ENCODE measurements around the gene TFF3. TPM values are rescaled to one million over a fixed set of nuclear protein-coding genes. Genes with fewer than 3 reads are reported as not detected.
A peak's percentile ranks its signal among the peaks of the same experiment; 100 is the strongest.

TFF3 gene
- total RNA-seq, 2 donors from 2014 or later, result not detected

DNA sequence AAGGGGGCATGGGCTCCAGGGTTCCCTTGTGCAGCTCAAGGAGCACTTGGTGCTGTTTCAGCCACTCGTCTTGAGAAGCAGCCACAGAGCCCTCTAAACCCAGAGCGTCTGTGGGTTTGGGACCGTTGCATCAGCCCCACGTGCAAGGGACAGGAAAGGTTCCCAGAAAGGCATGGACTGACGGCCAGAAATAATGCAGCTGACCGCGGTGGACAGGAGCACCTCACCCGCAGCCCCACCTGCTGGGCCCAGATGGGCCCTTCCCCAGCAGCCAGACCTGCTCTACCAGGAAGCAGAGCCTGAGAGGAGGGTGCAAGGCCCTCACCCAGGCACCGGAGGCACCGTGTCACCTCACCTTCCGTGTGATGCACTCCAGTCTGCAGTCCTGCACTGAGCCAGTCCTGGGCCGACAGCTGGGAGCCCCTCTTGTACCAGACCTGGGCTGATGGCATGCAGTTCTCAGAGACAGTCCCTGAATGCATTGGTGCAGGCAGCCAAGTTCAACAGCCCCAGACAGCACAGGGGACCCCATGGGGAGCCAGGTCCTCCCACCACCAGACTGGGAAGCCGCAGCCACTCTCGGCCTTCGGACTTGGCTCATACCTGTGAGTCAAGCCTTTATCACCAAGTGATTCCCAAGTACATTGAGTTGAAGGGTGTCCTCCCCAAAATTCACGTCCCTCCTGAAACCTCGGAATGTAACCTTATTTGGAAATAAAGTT is 4.8 kb upstream of the TFF3 start:
- Mint-ChIP-seq H3K27me3 (peaks cover 4% of the 10 kb centered on the region), H3K36me3 (ENCODE audit: low read depth) (no peaks in the 10 kb centered on the region), H3K4me3 (no peak overlapping the region), H3K9me3 (no peaks in the 10 kb centered on the region), H3K4me1 (no peaks in the 10 kb centered on the region), H3K27ac (no peak overlapping the region)
- no peak for ATAC-seq (replicated peaks)

DNA sequence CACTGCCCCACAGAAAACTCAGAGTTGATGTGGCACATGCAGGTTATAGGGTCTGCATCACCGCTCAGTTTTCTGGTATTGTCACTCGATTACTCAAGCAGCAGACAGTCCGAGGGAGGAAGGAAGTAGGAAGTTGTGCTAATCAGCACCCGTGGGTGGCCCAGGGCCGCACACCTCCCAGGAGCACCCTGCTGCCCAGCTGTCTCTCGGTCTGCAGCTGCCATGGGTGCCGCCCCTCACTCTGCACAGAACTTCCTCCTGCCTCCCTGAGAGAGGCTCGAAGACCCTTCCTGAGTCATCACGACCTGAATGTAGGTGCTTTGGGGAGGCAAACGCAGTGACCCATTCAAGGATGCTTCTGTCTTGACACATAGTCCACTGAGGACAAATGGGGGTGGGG is 4.2 kb upstream of the TFF3 start:
- H3K27me3 Mint-ChIP-seq, result peaks cover 4% of the 10 kb centered on the region
- H3K36me3 Mint-ChIP-seq (ENCODE audit: low read depth), result no peaks in the 10 kb centered on the region
- H3K4me3 Mint-ChIP-seq, result no peak overlapping the region
- H3K27ac Mint-ChIP-seq, result no peak overlapping the region
- H3K9me3 Mint-ChIP-seq, result no peaks in the 10 kb centered on the region
- ATAC-seq (replicated peaks), result peak; percentile 37
- no peaks in the 10 kb centered on the region for H3K4me1 Mint-ChIP-seq

DNA sequence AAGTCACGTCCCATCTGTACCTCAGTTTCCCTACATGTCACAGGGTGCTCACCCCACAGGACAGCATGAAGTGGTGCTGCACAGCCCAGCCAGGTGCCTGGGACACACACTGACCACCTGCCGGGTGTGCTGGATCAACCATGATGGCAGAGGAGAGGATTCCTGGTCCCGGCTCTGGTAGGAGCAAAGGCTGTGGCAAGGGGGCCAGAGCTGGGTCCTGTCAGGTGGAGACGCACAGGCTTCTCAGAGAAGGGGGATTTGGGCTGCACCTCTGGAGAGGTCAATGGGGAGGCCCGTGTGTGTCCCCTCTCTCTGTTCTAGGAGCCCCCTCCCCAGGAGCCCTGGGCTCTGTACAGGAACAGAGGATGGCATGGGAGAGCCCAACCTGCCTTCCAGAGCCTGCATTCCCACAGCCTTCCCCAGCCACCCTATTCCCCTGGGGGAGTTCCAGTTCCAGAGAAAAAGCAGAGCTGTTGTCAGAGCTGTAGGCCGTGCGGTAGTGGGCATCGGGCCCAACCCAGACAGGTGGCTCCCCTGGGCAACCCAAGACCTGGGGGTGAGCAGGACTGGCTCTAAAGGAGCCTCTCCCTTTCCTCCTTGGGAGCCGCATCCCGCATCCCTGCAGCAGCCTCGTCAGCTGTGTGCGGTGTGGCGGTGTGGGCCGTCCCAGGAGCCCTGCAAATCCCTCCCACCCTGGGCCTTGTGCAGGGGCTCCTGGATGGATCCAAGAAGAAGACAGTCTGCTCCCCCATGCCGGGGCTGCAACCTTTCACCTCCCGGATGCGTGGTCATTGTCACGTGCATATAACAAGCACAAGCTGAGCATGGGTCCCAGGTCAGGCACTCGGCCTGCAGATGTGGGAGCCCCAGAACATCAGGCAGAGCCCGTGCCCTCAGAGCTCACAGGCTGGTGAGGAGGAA is 2.9 kb upstream of the TFF3 start:
- Mint-ChIP-seq H3K27ac (no peak overlapping the region), H3K36me3 (ENCODE audit: low read depth) (no peaks in the 10 kb centered on the region), H3K4me3 (no peak overlapping the region), H3K4me1 (no peaks in the 10 kb centered on the region), H3K27me3 (peaks cover 4% of the 10 kb centered on the region), H3K9me3 (no peaks in the 10 kb centered on the region)
- no peak for ATAC-seq (replicated peaks)

DNA sequence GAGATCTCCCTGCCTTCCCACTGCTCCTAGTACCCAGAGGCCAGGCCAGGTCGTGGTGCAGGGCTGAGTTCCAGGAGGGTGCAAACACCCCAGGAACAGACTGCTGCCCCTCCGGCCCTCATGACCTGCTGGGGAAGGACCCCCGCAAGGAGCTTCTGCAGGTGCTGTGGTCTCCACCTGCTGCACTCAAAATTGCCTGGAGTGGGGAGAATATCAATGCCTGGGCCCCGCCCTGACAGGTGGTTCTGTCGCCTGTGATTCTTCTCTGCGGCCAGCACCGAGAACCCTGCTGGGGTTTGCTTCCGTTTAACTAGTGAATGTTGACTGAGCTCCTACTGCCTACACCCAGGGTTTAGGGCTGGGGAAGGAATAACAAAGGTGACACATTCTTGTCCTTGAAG is 2.1 kb upstream of the TFF3 start:
- Mint-ChIP-seq H3K27ac (no peak overlapping the region), H3K27me3 (no peaks in the 10 kb centered on the region), H3K4me3 (no peak overlapping the region), H3K4me1 (no peaks in the 10 kb centered on the region), H3K36me3 (ENCODE audit: low read depth) (no peaks in the 10 kb centered on the region), H3K9me3 (no peaks in the 10 kb centered on the region)
- no peak for ATAC-seq (replicated peaks)

DNA sequence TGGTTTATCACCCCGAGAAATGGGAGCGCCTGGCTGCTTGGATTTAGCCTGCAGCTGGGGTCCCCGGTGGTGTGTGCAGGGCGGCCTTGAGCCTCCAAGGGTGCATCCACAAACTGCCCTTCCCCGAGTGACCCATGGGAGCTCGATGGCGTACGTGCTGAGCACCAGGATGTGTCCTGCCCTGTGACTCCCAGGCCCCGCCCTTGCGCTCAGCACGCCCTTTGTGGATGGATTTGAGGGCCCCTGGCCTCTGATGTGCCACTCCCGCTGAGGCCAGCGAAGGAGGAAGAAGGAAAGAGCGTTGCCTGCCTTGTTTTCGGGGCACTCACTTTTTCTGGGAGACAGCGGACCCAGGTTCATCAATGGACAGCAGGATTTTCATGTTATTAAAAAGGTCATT is 1.7 kb upstream of the TFF3 start:
- no peak for ATAC-seq (replicated peaks)
- Mint-ChIP-seq H3K27me3 (no peaks in the 10 kb centered on the region), H3K9me3 (no peaks in the 10 kb centered on the region), H3K4me1 (no peaks in the 10 kb centered on the region), H3K36me3 (ENCODE audit: low read depth) (no peaks in the 10 kb centered on the region), H3K27ac (no peak overlapping the region), H3K4me3 (no peak overlapping the region)

DNA sequence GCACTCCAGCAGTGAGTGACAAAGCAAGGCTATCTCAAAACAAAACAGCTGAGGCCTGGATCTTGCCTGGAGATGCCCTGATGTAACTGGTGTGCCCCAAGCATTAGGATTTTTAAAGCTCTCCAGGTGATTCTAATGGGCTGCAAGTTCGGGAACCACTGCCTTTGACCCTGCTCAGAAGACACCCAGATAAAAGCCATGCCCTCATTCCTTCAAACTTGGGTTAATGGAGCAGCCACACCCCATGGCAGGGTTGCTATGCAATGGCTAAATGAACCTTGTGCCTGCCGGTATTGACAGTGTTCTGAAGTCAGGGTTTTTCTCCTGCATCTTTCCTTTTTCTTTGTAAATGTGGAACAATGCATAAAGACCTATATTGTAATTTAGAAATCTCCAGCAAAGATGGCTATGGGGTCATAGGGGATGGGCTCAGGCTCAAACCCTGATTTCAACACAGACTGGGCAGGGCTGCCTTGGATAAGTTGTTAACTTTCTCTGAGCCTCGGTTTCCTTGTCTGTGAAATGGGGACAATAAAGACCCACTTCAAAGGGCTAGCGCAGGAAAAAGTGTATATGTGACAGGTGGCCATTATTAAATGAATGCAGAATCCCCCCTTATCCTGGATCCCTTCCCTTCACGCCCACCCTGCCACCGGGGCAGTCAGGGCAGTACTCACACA is 453 bp downstream of the TFF3 start:
- Mint-ChIP-seq H3K27me3 (no peaks in the 10 kb centered on the region), H3K27ac (no peak overlapping the region), H3K9me3 (no peaks in the 10 kb centered on the region), H3K4me1 (no peaks in the 10 kb centered on the region), H3K36me3 (ENCODE audit: low read depth) (no peaks in the 10 kb centered on the region), H3K4me3 (no peak overlapping the region)
- no peak for ATAC-seq (replicated peaks)

DNA sequence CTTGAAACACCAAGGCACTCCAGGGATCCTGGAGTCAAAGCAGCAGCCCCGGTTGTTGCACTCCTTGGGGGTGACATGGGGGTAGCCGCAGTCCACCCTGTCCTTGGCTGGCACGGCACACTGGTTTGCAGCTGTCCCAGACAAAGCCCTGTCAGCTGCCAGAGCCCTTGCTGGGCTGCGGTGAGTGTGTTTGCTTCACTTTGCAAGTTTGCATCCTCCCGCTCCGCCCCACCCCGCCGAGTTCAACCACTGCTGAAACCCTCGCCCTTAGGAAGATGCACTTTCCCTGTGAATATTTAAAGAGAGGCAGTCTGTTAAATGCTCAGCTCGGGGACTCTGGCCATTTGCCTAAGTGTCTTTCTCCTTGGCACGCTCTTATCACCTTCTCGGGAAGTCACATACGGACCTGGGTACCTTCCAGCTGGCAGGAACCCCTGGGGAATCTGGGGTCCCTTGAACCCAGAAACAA is 1.7 kb downstream of the TFF3 start:
- H3K4me1 Mint-ChIP-seq, result no peaks in the 10 kb centered on the region
- H3K9me3 Mint-ChIP-seq, result no peaks in the 10 kb centered on the region
- no peak for ATAC-seq (replicated peaks)
- H3K27me3 Mint-ChIP-seq, result no peaks in the 10 kb centered on the region
- H3K27ac Mint-ChIP-seq, result no peak overlapping the region
- no peak overlapping the region for H3K4me3 Mint-ChIP-seq
- no peaks in the 10 kb centered on the region for H3K36me3 Mint-ChIP-seq (ENCODE audit: low read depth)

DNA sequence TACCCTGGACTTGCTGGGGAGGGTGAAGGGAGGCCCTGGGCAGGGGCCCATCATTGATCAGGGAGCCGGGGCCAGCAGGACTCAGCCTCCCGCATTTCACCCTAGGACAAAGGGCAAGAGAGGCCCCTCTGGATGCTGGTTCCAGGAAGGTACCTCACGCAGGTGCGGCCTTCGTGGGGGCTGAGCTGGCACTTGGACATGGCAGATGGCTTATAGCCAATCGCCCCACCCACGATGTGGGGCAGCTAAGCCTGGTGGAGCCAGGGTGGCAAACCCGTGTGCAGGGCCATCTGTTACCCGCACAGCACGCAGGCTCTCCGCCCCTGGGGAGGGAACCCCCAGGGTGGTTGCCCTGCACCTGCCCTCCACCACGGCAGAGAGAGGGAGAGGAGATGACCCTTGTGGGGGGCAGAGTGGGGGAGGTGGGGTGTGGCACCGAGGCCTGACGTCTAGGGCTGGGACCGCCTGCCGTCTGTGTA is 2.5 kb downstream of the TFF3 start:
- Mint-ChIP-seq H3K36me3 (ENCODE audit: low read depth) (no peaks in the 10 kb centered on the region), H3K9me3 (no peaks in the 10 kb centered on the region), H3K4me1 (no peaks in the 10 kb centered on the region), H3K27me3 (no peaks in the 10 kb centered on the region), H3K27ac (no peak overlapping the region), H3K4me3 (no peak overlapping the region)
- no peak for ATAC-seq (replicated peaks)

DNA sequence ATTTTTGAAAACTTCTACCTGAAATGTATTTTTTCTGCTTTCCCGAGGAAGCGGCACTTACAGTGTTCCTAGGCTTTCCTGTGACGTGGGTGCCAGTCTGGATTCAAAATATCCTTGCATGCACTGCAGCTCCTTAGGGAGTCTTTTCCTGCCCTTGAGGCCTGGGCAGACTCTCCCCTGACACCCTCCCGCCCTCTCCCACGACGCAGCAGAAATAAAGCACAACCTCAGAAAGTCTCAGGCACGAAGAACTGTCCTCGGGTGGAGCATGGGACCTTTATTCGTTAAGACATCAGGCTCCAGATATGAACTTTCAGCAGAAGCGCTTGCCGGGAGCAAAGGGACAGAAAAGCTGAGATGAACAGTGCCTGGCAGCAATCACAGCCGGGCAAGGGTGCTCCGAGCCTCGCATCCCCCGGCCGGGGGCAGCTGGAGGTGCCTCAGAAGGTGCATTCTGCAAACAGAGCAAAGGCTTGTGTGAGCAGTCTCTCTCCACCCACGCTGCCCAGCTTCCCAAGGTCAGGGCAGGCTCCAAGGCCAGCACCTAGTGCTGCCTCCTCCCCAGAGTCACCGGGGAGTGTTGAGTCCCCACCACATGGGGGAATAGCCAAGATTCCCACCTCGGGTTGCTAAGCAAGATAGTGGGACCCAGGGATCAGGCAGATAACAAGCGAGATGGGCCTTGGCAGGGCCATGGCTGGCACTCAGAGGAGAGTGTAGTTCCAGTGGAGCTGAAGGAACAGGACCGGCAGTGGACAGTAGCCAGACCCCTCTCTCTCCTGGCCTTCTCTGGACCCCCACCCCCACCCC is 3.2 kb downstream of the TFF3 start:
- H3K4me1 Mint-ChIP-seq, result no peaks in the 10 kb centered on the region
- ATAC-seq (replicated peaks), result no peak
- H3K27me3 Mint-ChIP-seq, result peaks cover 5% of the 10 kb centered on the region
- H3K9me3 Mint-ChIP-seq, result no peaks in the 10 kb centered on the region
- H3K36me3 Mint-ChIP-seq (ENCODE audit: low read depth), result no peaks in the 10 kb centered on the region
- no peak overlapping the region for H3K27ac Mint-ChIP-seq
- H3K4me3 Mint-ChIP-seq, result no peak overlapping the region

DNA sequence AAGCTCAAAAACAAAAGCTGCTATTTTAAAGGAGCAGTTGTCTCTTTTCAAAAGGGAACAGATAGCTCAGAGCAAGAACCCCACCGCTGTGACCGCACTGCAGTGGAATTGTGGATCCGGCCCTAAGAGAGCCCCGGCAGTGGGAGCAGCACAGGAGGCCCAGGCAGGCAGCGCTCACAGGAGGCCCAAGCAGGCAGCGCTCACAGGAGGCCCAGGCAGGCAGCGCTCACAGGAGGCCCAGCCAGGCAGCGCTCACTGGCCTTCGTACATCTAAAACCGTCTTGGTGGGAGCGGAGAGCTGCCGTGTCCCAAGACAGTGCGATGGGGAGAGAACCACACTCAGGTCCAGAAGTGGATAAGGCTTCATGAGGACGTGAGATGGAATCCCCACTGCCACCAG is 4.0 kb downstream of the TFF3 start:
- Mint-ChIP-seq H3K36me3 (ENCODE audit: low read depth) (no peaks in the 10 kb centered on the region), H3K4me1 (no peaks in the 10 kb centered on the region), H3K9me3 (no peaks in the 10 kb centered on the region), H3K27me3 (peaks cover 9% of the 10 kb centered on the region), H3K27ac (no peak overlapping the region), H3K4me3 (no peak overlapping the region)
- ATAC-seq (replicated peaks), result no peak

DNA sequence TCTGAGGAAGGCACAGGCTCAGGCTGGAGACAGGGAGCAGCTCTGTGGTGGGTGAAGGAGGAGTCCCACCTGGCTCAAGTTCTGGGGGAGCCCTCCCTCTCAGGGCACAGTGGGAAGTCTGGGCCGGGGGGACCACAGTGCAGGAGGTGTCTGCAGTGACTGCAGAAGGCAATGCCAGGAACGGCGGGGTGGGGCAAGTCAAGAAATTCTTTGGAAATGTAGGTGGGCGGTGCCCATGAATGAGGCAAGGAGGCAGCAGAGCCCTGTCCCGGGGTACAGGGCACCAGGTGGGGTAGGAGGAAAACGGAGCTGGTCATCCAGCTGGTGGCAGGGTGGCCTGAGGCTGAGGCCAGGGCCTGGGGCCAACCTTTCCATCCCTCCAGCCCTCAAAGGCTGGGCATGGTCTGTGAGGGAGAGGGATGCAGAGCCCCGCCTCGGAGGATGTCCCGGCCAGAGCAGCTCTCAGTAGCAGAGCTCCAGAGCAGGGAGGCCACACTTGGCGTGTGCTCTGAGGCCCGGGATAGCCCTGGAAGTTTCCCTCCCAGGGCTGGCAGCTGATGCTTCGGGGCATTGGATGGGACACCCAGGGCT is 4.7 kb downstream of the TFF3 start:
- no peak overlapping the region for H3K4me3 Mint-ChIP-seq
- ATAC-seq (replicated peaks), result no peak
- H3K27ac Mint-ChIP-seq, result peak overlapping the region; percentile 65
- H3K9me3 Mint-ChIP-seq, result no peaks in the 10 kb centered on the region
- H3K27me3 Mint-ChIP-seq, result peaks cover 9% of the 10 kb centered on the region
- no peaks in the 10 kb centered on the region for H3K4me1 Mint-ChIP-seq
- no peaks in the 10 kb centered on the region for H3K36me3 Mint-ChIP-seq (ENCODE audit: low read depth)

DNA sequence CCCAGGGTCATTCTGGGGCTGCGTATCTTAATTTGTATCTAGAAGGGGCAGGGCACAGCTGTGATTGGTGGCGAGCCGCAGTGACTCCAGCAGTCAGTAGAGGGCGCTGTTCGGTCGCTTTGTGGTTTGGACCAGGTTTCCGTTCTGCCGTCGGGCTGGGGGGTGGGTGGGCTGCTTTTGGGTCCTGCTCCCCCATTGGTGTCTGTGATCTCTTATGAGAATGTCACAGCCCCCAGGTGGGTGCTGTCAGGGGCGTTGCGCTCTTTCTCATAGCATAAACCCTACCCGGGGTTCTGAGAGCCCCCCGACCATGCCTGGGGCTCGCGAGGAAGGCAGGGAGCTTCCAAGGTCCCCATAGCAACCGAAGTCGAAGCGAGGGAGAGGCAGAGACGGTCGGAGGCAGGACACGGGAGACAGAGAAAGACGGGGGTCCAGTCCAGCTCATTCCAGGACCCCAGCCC is 5.4 kb downstream of the TFF3 start:
- peak; percentile 62 for ATAC-seq (replicated peaks)
- no peaks in the 10 kb centered on the region for H3K4me1 Mint-ChIP-seq
- H3K27me3 Mint-ChIP-seq, result peaks cover 9% of the 10 kb centered on the region
- no peak overlapping the region for H3K4me3 Mint-ChIP-seq
- H3K36me3 Mint-ChIP-seq (ENCODE audit: low read depth), result no peaks in the 10 kb centered on the region
- no peak overlapping the region for H3K27ac Mint-ChIP-seq
- H3K9me3 Mint-ChIP-seq, result no peaks in the 10 kb centered on the region

DNA sequence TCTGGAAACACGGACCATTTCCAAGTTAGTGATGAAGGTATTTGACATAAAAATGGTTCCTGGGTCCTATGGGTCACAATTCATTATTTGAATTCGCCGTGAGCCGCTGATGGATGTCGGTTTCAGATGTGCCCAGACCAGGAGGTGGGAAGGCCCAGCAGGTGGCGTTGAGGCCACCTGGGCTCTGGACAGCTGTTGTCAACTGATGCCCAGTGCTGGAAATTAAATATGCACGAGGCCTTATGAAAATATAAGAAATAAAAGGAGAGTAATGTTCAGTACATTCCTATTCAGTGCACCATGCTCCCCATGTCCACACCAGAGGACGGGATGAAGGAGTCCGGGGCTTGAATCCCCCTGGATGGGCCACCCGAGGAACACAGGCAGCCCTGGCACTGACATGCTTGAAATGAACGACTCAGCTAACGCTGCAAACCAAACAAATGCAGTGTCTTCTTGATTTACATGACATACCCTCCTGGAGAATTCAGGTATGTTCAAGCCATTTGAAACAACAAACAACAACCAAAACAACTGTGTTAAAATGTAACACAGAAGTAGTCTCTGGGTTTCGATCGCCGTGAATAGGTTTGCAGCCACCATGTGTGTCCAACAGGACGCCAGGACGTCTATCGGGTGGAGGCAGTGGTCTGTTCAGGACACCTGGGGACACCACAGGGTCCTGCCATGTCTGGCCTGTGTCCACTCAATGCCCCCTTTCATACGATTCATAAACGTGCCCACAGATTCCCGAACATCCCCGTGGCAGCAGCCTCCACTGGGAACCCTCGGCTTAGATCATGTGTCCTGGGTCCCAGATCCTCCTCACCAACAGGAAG is 6.1 kb downstream of the TFF3 start:
- Mint-ChIP-seq H3K27ac (no peak overlapping the region), H3K4me1 (no peaks in the 10 kb centered on the region), H3K36me3 (ENCODE audit: low read depth) (no peaks in the 10 kb centered on the region), H3K4me3 (no peak overlapping the region), H3K9me3 (no peaks in the 10 kb centered on the region), H3K27me3 (peaks cover 9% of the 10 kb centered on the region)
- no peak for ATAC-seq (replicated peaks)

All from activated T-helper 17 cell treated with anti-CD3 and anti-CD28 coated beads, Interleukin-2, amount 50 U/mL, for 72 hours (primary cell).